Tibial artery (tissue), 4 donors: ENCODE data around the gene PPARG.

Experiments used
- DNase-seq, 2 donors: peaks; one replicate each; pipeline ENCODE4 v3.0.0-alpha.2; 2019
- H3K27ac ChIP-seq, 2 donors: fragments of 200-600 bp; sonication (generic) in 1 of 2; 1 replicate in 1 of 2; 2 replicates in 1 of 2; pipeline ENCODE4 v1.5.1; 2018 to 2019; ENCODE audit warnings: mild to moderate bottlenecking in 1 of 2
- H3K27me3 ChIP-seq, 2 donors: fragments of 200-600 bp; sonication (generic) in 1 of 2; one replicate each; pipeline versions ENCODE4 v1.5.1 to v1.6.0; 2016 to 2019
- H3K36me3 ChIP-seq, 3 donors: fragments of 200-600 bp; sonication (generic) in 2 of 3; one replicate each; pipeline ENCODE4 v1.5.1; 2016 to 2019; ENCODE audit warnings: mild to moderate bottlenecking in 2 of 3
- H3K4me1 ChIP-seq, 4 donors: fragments of 200-600 bp; sonication (generic) in 2 of 4; 1 replicate in 3 of 4; 2 replicates in 1 of 4; pipeline ENCODE4 v1.5.1; 2016 to 2019
- H3K4me3 ChIP-seq, 2 donors: fragments of 200-600 bp; sonication (generic) in 1 of 2; 1 replicate in 1 of 2; 2 replicates in 1 of 2; pipeline ENCODE4 v1.5.1; 2018 to 2019; ENCODE audit warnings: mild to moderate bottlenecking in 2 of 2
- H3K9me3 ChIP-seq, 3 donors: fragments of 200-600 bp; sonication (generic) in 1 of 3; one replicate each; pipeline ENCODE4 v1.5.1; 2016 to 2019
- CTCF ChIP-seq, 2 experiments: fragments of 200-600 bp in 1 of 2; fragments of 450-650 bp in 1 of 2; IDR thresholded peaks; one replicate each; pipeline ENCODE4 v1.5.1; 2017 to 2019; ENCODE audit warnings: antibody characterized with exemption in 2 of 2, mild to moderate bottlenecking in 1 of 2, moderate library complexity in 1 of 2
- intact Hi-C: fragments of 100-400 bp; cut with DNase I; formaldehyde crosslinking; loops from one replicate; pipeline ENCODE4 v1.15.0; 2023; ENCODE audit warnings: low total_unique reads

The PPARG gene

DNA sequence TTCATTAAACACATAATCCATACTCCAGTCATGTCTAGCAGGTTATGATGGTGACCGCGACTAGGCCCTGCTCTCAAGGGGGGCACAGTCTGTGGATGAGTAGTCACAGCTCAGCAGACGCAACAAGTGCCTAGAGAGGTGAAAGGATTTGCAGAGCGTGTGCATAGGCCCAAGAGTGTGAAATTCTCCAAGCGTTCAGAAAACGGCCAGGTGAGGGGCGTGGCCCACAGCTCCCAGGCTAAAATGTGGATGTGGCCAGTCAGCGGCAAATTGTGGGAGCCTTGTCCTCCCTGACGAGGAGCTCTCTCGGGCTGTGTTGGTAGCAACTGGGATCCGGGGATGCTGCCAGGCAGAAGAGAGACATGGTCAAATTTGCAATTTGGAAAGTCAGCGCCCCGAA lies 149.0 kb downstream of the PPARG start:
- intact Hi-C loops, result no loop called here
- H3K27me3 ChIP-seq, result peaks cover 0 to 12% of the 10 kb centered on the region in 2 donors
- no peak overlapping the region for H3K4me3 ChIP-seq
- no peak for DNase-seq
- no peak overlapping the region for H3K27ac ChIP-seq
- H3K36me3 ChIP-seq, result no peaks in the 10 kb centered on the region
- peaks cover 0 to 18% (median 2%) of the 10 kb centered on the region in 4 donors for H3K4me1 ChIP-seq
- TF ChIP-seq CTCF (IDR thresholded peaks at IDR 0.05), result no peak
- no peaks in the 10 kb centered on the region for H3K9me3 ChIP-seq

- intact Hi-C loops, result no loop called here
- H3K27me3 ChIP-seq, result peaks cover 0 to 14% of the 10 kb centered on the region in 2 donors
- H3K27ac ChIP-seq, result no peak overlapping the region
- no peak overlapping the region for H3K4me3 ChIP-seq
- no peak for TF ChIP-seq CTCF (IDR thresholded peaks at IDR 0.05)
- DNase-seq, result no peak
- H3K36me3 ChIP-seq, result no peaks in the 10 kb centered on the region
- H3K9me3 ChIP-seq, result no peaks in the 10 kb centered on the region
- H3K4me1 ChIP-seq, result peaks cover 0 to 18% (median 2%) of the 10 kb centered on the region in 4 donors
Measured at GRCh38 chr3:12438318-12438717, 149.4 kb downstream of the PPARG start.

- no peak for DNase-seq
- intact Hi-C loops, result no loop called here
- no peaks in the 10 kb centered on the region for H3K9me3 ChIP-seq
- TF ChIP-seq CTCF (IDR thresholded peaks at IDR 0.05), result no peak
- H3K27me3 ChIP-seq, result peaks cover 0 to 25% of the 10 kb centered on the region in 2 donors
- no peak overlapping the region for H3K27ac ChIP-seq
- no peak overlapping the region for H3K4me3 ChIP-seq
- peaks cover 0 to 18% (median 2%) of the 10 kb centered on the region in 4 donors for H3K4me1 ChIP-seq
- H3K36me3 ChIP-seq, result no peaks in the 10 kb centered on the region
Measured at GRCh38 chr3:12439161-12439940, 150.5 kb downstream of the PPARG start.

DNA sequence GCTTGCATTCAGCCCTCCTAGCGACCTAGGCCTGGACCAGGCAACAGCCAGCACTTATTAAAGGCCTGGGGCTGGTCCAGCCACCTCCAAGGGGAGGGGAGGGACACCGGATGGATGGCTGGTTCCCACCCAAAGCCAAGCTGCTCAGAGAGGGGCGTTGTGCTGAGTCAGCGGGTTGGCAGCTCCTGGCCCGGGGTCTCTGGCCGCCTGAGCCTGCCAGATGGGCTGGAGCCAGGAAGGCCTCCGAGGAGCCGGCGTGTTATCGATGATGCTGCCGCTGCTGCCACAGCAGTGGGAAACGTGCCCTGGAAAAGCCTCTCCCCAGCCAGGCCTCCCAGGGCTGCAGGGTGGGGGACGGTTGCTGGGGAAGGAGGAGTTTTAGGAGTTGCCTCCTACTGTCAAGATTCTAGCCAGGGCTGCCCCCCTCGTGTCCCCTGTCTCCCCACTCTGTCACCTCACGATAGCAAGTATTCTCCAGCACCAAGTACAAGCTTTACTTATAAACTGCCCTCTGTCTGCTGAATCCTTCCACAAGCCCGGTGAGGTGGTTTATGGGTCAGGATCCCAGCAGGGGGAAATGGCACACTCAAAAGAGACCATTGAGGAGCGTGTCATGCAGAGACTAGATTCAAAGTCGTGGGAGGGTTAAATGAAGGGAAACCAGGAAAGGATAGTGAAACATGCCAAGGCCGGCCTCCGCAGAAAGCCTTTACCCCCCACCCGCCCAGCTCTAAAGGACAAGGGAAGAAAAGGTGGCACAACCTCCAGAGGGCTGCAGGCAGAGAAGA lies 152.3 kb downstream of the PPARG start:
- peaks cover 0 to 18% (median 2%) of the 10 kb centered on the region in 4 donors for H3K4me1 ChIP-seq
- TF ChIP-seq CTCF (IDR thresholded peaks at IDR 0.05), result no peak
- no peaks in the 10 kb centered on the region for H3K9me3 ChIP-seq
- peaks cover 0 to 34% of the 10 kb centered on the region in 2 donors for H3K27me3 ChIP-seq
- no peak overlapping the region for H3K27ac ChIP-seq
- no peaks in the 10 kb centered on the region for H3K36me3 ChIP-seq
- no peak overlapping the region for H3K4me3 ChIP-seq
- intact Hi-C loops, result no loop called here
- DNase-seq, result peak in 1 of 2 donors; percentile 27

- Histone ChIP-seq H3K27ac (no peak overlapping the region), H3K4me1 (peaks cover 0 to 12% (median 2%) of the 10 kb centered on the region in 4 donors), H3K4me3 (no peak overlapping the region), H3K9me3 (no peaks in the 10 kb centered on the region), H3K27me3 (peaks cover 0 to 35% of the 10 kb centered on the region in 2 donors), H3K36me3 (no peaks in the 10 kb centered on the region)
- intact Hi-C loops, result no loop called here
- no peak for TF ChIP-seq CTCF (IDR thresholded peaks at IDR 0.05)
- DNase-seq, result no peak
Measured at GRCh38 chr3:12442654-12443501, 154.0 kb downstream of the PPARG start.
